Frontal cortex (tissue), 4 donors: ENCODE measurements around the gene DACT2. TPM values are rescaled to one million over a fixed set of nuclear protein-coding genes. Genes with fewer than 3 reads are reported as not detected.
"Not testable (repeated sequence)": the region's sequence is repeated elsewhere in the genome, so short reads cannot be mapped to it uniquely, and the experiment has no call there.

ENCODE experiments used
- DNase-seq, 2 donors: peaks; one replicate each; pipeline ENCODE4 v3.0.0; 2012; ENCODE audit warnings: low spot score in 2 of 2
- FAIRE-seq: peaks from 2 replicates; lab custom pipeline; 2012; peaks lifted over from hg19 to GRCh38; lab: Jason Lieb, UNC
- total RNA-seq: library from RNA; depleted of rRNA; stranded (reverse); fragments of >200 nt; gene quantifications from one replicate; pipeline ENCODE4 v1.2.3, GENCODE V29; 2014
- donor health status: control.
- donor health status: control.
- donor health status: control.

Gene DACT2
- total RNA-seq, 1 donor from 2014 or later = 2.9 TPM

- no peak for DNase-seq
- no peak for FAIRE-seq
Observed at GRCh38 chr6:168272415-168273325, 46.9 kb downstream of the DACT2 start.

DNA sequence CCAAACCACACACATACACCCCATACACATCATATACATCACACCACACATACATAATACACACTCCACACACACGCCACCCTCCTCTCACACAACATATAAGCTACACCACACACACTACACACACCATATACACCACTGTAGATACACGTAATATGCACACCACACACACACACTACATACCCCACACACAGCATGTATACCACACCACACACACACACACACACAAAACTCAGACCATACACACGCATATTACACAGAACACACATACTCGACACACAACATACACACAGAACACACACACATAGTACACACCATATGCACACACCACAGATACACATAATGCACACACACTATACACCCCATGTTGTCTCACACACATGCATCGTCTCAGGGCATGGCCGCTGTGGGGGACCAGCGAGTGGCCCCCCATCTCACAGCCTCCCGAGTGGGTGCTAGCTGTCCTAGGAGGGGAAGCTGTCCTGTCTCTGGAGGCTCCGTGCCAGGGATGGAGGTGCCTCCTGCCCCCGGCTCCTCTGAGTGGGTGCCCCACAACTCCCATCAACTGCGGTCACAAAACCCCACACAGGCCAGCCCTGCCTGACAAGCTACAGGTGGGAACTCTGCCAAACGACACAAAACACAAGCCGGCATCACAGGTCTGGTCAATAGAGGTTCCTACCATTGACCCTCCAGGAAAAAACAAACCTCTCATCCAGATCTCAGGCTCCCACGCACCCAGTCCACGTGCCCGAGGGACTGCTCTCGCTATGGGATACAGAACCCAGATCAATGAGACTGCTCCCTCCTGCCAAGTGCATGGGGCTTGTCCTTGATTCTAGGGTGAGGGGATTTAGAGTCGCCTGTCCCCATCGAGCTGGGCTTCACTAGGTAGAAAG, 49.1 kb downstream of the DACT2 start:
- no peak for DNase-seq
- no peak for FAIRE-seq

DNA sequence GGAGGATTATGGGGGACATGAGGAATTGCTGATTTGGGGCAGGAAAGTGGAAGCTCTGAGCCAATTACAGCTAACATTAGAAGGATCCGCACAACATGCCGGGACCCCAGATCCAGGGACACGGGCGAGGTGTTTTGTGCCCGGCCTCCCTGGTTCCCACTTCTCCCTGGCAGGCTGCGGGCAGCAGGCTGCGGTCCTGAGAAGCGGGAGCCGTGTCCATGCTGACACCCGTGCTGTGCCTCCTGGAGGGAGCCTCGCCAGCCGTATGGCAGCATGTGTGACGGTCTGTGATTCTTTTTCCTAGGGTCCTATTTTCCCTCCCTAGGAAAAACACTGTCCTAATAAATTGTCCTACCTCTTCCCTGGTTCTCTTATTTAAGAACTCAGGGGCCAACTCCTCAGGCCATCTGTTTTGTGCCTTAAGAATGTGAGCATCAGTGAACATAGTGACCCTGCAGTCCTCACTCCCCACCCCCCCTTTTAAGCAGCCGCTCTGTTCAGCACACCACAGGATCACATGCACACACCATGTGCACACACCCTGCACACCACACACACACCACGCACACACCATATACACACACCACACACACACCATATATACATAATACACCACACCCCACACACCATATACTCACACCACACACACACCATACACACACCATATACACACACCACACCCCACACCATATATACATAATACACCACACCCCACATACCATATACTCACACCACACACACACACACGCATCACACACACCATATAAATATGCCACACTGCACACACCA, 49.9 kb downstream of the DACT2 start:
- FAIRE-seq = no peak
- no peak for DNase-seq

DNA sequence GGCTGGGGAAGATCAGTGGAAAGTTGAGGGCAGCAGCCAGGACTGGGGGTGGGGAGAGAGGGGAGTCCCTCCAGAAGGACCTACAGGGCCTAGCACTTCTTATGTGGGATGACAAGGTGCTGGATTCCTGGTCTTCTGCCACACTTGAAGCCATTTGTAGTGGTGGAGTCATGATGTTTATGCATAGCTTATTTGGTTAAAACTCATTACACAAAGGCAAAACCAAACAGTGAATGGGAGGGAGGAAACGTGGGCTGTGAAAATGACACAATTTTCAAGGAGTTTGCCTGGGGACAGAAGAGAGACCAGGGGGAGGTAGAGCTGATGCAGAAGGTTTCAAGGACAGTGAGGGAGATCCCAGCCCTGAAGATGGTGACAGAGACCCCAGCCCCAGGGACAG, 50.8 kb downstream of the DACT2 start:
- FAIRE-seq = no peak

DNA sequence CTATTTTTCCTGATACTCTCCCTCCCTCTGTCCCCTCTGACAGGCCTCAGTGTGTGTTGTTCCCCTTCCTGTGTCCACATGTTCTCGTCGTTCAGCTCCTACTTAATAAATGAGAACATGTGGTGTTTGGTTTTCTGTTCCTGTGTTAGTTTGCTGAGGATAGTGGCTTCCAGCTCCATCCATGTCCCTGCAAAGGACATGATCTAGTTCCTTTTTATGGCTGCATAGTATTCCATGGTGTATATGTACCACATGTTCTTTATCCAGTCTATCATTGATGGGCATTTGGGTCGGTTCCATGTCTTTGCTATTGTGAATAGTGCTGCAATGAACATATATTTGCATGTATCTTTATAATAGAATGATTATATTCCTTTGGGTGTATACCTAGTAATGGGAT, 51.8 kb downstream of the DACT2 start:
- DNase-seq, FAIRE-seq: not testable (repeated sequence)

More for the DNA sequence above, 50.8 kb downstream of the DACT2 start:
- DNase-seq = no peak

DNA sequence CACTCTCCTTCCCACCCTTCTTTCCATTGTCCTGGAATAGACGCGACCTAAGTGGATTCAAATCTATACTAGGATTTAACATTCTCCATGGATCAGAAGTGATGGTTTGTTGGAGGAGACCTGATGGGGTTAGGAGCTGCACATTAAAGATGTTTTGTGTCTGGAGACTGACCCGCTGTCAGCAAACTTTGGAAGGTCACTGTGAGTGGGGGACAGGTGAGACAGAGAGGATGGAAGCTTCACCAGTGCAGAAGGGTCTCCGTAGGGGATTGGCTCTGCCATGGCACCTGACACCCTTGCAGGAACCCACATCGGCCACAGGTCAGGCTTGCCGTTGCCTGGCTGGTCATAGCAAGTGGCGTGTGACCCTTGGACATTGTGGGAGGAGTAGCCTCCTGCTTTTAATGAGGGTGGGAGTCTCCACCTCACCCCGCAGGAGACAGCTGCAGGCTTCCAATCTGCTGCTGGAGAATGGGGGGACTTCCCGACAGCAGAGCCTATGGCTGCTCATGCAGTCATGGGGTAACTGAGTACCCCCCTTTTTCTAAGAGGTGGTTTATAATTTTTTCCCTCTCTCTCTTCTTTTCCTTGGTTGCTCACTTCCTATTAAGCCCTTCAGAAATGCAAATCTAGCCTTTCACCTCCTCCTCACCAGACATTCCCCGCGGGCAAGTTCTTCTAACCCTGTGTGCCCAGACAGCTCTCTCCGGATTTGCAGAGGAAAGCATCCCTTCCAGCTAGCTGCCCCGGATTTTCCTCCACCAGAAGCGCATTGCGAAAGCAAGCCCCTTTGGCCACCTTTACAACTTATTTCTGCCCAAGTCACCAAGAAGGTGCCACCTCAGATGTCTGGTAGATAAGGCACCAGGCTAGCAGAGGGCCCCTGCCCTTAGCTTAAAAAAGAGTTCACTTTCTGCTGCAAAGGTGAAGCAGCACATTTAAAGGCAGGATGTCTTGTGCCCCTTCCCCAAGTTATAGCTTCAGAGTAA, 53.5 kb downstream of the DACT2 start:
- no peak for FAIRE-seq
- DNase-seq = no peak

DNA sequence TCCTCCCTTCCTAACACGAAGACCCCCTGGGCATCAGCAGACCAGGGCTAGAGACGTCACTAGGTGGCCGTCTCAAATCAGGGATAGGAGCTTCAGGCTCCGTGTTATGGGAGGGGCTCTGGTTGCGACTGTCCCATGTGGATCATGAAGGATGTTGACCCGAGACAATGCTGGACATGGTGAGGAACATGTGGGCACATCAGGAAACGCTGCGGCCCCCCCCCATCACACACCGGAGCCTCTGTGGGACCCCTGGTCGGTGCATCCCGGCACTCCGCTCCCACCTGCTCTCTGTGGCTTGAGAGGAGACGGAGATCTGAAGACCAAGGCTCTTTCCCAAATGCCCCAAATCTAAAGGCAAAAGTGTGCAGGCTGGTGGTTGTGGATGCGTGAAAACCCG, 54.2 kb downstream of the DACT2 start:
- FAIRE-seq (no peak), DNase-seq (no peak)

DNA sequence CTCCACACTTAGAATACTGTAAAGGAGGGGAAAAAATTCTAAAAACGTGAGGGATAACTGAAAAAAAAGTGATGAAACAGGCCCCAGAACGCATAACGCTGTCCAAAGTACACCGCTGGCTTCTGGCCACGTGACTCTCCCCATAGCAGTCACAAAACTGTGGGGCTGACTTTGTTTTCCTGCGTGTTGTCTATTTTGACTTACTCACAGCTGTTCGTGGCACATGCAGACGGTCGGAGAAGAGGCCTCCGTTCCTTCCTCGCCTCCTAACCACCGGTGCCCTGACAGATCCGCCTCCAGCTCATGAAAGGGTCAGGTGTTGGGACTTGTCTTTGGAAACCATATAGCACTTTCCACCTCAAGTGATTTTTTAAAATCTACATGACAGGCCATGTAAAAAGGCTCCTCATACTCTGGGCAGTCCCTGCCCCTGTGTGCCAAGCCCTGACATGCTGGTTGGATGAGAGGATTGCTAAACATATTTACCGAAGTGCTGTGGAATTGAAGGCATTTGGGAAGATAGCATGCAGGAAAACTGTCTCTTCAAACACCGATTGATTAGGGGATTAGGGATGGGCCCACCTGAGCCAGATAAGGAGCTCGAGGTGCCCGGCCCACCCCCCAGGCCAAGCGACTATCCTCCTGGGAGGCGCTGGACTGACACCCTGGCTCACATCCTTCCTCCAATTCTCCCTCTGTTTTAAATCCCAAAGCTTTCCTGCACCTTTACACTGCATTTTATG, 54.8 kb downstream of the DACT2 start:
- FAIRE-seq (no peak), DNase-seq (no peak)

- FAIRE-seq (no peak), DNase-seq (no peak)
Observed at GRCh38 chr6:168263351-168263905, 56.1 kb downstream of the DACT2 start.

- FAIRE-seq (no peak), DNase-seq (no peak)
Observed at GRCh38 chr6:168261234-168261633, 58.3 kb downstream of the DACT2 start.

- FAIRE-seq (no peak), DNase-seq (no peak)
Observed at GRCh38 chr6:168260420-168260987, 59.1 kb downstream of the DACT2 start.

DNA sequence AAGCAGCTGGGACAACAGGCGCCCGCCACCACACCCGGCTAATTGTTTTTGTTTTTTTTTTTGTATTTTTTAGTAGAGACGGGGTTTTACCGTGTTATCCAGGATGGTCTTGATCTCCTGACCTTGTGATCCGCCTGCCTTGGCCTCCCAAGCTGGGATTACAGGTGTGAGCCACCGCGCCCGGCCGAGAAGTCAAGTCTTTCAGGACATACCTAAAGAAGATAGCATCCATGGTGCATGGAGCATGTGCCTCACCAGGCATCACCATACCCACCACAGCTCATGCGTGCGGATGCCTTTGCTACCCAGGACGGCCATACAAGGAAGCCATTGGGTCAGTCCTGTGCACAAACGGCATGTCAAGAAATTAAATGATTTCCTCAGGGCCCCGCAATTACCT, 60.8 kb downstream of the DACT2 start:
- DNase-seq (no peak), FAIRE-seq (no peak)

GRCh38 chr6:168256940-168257339, 62.6 kb downstream of the DACT2 start:
- FAIRE-seq (no peak), DNase-seq (no peak)

Other genes starting within 250 kb of the DACT2 start
- gene FRMD1, start 240.6 kb downstream of the DACT2 start, total RNA-seq = not detected
- gene SMOC2, start 121.4 kb upstream of the DACT2 start, total RNA-seq = 4.9 TPM